ENCODE results near the gene DESI1. TPM values are rescaled to one million over a fixed set of nuclear protein-coding genes. Genes with fewer than 3 reads are reported as not detected.
"Not testable (repeated sequence)": the region's sequence is repeated elsewhere in the genome, so short reads cannot be mapped to it uniquely, and the experiment has no call there.

DESI1 gene
- total RNA-seq, 1 experiment from 2014 or later, result 30.2 TPM

DNA sequence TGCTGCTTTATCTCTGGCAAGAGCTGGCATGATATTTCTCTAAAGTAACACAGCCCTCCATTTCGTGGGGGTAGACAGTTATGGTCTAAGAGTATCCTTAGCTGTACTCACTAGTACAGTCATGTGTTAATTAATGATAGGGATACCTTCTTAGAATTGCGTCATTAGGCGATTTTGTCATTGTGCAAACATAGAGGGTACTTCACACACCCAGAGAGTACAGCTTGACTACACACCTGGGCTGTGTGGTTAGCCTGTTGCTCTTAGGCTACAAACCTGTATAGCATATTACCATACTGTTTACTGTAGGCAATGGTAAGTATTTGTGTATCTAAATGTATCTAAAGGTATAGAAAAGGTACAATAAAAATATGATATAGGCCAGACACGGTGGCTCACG, 17.3 kb upstream of the DESI1 start:
- Histone ChIP-seq H3T11ph (ENCODE audit: low read length) (no peak overlapping the region), H3K56ac (ENCODE audit: insufficient read length, low read depth, low read length) (no peak overlapping the region), H2AFZ (ENCODE audit: low read length) (no peak overlapping the region), H2BK20ac (ENCODE audit: low read depth, low read length, poor library complexity, severe bottlenecking) (no peak overlapping the region), H3K23ac (ENCODE audit: insufficient read length, low read depth, low read length) (no peak overlapping the region), H3K27ac (ENCODE audit: insufficient read length, low read depth, low read length) (no peak overlapping the region), H2BK5ac (ENCODE audit: insufficient read length, low read length) (no peak overlapping the region), H4K20me1 (ENCODE audit: control insufficient read depth, insufficient read depth, insufficient read length) (no peaks in the 10 kb centered on the region), H3K79me2 (ENCODE audit: insufficient read depth, low read length) (peaks cover 3% of the 10 kb centered on the region; the same call in 1 of the 2 replicates), H3K4me2 (ENCODE audit: insufficient read depth, insufficient read length, low read length) (no peak overlapping the region), H2BK15ac (ENCODE audit: low read depth, low read length) (no peak overlapping the region), H3K27me3 (ENCODE audit: insufficient read depth, low read length) (no peaks in the 10 kb centered on the region), H4K91ac (ENCODE audit: insufficient read length, low read depth, low read length) (no peak overlapping the region), H3K9ac (ENCODE audit: extremely low read depth, insufficient read length, low read length) (no peak overlapping the region), H4K8ac (replicated peaks; ENCODE audit: insufficient read length, low read depth, low read length) (no peak overlapping the region), H3K79me1 (ENCODE audit: insufficient read depth, low read depth, low read length, poor library complexity, severe bottlenecking) (peaks cover 2% of the 10 kb centered on the region), H3K14ac (ENCODE audit: insufficient read depth, low read length) (no peak overlapping the region), H3K4me1 (ENCODE audit: insufficient read depth, low read length) (no peaks in the 10 kb centered on the region), H2BK12ac (ENCODE audit: insufficient read length, low read depth, low read length) (no peak overlapping the region), H3K18ac (ENCODE audit: insufficient read length, low read depth, low read length) (no peak overlapping the region), H2AK5ac (ENCODE audit: insufficient read length, low read length) (no peak overlapping the region), H4K5ac (ENCODE audit: insufficient read length, low read depth, low read length) (no peak overlapping the region), H2BK120ac (ENCODE audit: low read depth, low read length, poor library complexity, severe bottlenecking) (no peak overlapping the region), H3K4ac (ENCODE audit: low read depth, low read length) (no peak overlapping the region), H3K9me3 (ENCODE audit: control insufficient read depth, low read depth, low read length) (no peaks in the 10 kb centered on the region), H3K23me2 (ENCODE audit: insufficient read length, low read depth, low read length, poor library complexity, severe bottlenecking) (no peaks in the 10 kb centered on the region)
- H3K36me3 Mint-ChIP-seq (ENCODE audit: insufficient read depth in 1 of 3, low read depth in 3 of 3), result peaks cover 64 to 92% (median 86%) of the 10 kb centered on the region in 3 experiments
- no peaks in the 10 kb centered on the region for H3K9me3 Mint-ChIP-seq
- H3K4me3 Mint-ChIP-seq, result no peak overlapping the region
- no peak for DNase-seq
- TF ChIP-seq, protein P1, sequence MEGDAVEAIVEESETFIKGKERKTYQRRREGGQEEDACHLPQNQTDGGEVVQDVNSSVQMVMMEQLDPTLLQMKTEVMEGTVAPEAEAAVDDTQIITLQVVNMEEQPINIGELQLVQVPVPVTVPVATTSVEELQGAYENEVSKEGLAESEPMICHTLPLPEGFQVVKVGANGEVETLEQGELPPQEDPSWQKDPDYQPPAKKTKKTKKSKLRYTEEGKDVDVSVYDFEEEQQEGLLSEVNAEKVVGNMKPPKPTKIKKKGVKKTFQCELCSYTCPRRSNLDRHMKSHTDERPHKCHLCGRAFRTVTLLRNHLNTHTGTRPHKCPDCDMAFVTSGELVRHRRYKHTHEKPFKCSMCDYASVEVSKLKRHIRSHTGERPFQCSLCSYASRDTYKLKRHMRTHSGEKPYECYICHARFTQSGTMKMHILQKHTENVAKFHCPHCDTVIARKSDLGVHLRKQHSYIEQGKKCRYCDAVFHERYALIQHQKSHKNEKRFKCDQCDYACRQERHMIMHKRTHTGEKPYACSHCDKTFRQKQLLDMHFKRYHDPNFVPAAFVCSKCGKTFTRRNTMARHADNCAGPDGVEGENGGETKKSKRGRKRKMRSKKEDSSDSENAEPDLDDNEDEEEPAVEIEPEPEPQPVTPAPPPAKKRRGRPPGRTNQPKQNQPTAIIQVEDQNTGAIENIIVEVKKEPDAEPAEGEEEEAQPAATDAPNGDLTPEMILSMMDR (conservative IDR thresholded peaks at IDR 0.05), result no peak
- H3K27ac Mint-ChIP-seq, result no peak overlapping the region
- WGBS (ENCODE audit: extremely low coverage, insufficient read length, low lambda C conversion rate), result no CpG with 5 or more reads among the region's 5 CpGs
- no peaks in the 10 kb centered on the region for H3K27me3 Mint-ChIP-seq (ENCODE audit: low read depth)
- no peaks in the 10 kb centered on the region for H3K4me1 Mint-ChIP-seq

DNA sequence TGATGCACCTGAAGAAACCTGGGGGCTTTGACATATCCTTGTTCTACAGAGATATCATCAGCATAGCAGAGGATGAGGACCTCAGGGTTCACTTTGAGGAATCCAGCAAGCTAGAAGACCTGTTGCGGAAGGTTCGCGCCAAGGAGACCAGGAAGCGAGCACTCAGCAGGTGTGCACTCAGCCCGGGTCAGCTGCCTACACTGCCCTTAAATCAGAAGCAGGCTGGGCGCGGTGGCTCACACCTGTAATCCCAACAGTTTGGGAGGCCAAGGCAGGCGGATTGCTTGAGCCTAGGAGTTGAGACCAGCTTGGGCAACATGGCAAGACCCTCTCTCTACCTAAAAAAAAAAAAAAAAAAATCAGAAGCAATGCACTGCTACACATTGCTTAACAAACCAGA, 16.8 kb upstream of the DESI1 start:
- not testable (repeated sequence) for H3K4me2 ChIP-seq (ENCODE audit: insufficient read depth, insufficient read length, low read length); H2BK5ac ChIP-seq (ENCODE audit: insufficient read length, low read length); H3K4me3 Mint-ChIP-seq; H2BK12ac ChIP-seq (ENCODE audit: insufficient read length, low read depth, low read length); H4K91ac ChIP-seq (ENCODE audit: insufficient read length, low read depth, low read length); H3K79me1 ChIP-seq (ENCODE audit: insufficient read depth, low read depth, low read length, poor library complexity, severe bottlenecking); H3K9ac ChIP-seq (ENCODE audit: extremely low read depth, insufficient read length, low read length); H3K23ac ChIP-seq (ENCODE audit: insufficient read length, low read depth, low read length); H3K9me3 ChIP-seq (ENCODE audit: control insufficient read depth, low read depth, low read length); H4K5ac ChIP-seq (ENCODE audit: insufficient read length, low read depth, low read length); H4K20me1 ChIP-seq (ENCODE audit: control insufficient read depth, insufficient read depth, insufficient read length); H3K79me2 ChIP-seq (ENCODE audit: insufficient read depth, low read length); H3K27me3 ChIP-seq (ENCODE audit: insufficient read depth, low read length); H2AK5ac ChIP-seq (ENCODE audit: insufficient read length, low read length); H3K4me1 ChIP-seq (ENCODE audit: insufficient read depth, low read length); H2BK20ac ChIP-seq (ENCODE audit: low read depth, low read length, poor library complexity, severe bottlenecking); H3K27me3 Mint-ChIP-seq (ENCODE audit: low read depth); H3K27ac Mint-ChIP-seq; DNase-seq; H3K18ac ChIP-seq (ENCODE audit: insufficient read length, low read depth, low read length); H3K56ac ChIP-seq (ENCODE audit: insufficient read length, low read depth, low read length); H2AFZ ChIP-seq (ENCODE audit: low read length); H3K9me3 Mint-ChIP-seq; H2BK120ac ChIP-seq (ENCODE audit: low read depth, low read length, poor library complexity, severe bottlenecking); H3K23me2 ChIP-seq (ENCODE audit: insufficient read length, low read depth, low read length, poor library complexity, severe bottlenecking); H3K4ac ChIP-seq (ENCODE audit: low read depth, low read length); H3K27ac ChIP-seq (ENCODE audit: insufficient read length, low read depth, low read length); H3K14ac ChIP-seq (ENCODE audit: insufficient read depth, low read length); H2BK15ac ChIP-seq (ENCODE audit: low read depth, low read length); H3K4me1 Mint-ChIP-seq; H4K8ac ChIP-seq (replicated peaks; ENCODE audit: insufficient read length, low read depth, low read length); H3T11ph ChIP-seq (ENCODE audit: low read length)
- WGBS (ENCODE audit: extremely low coverage, insufficient read length, low lambda C conversion rate), result no CpG with 5 or more reads among the region's 8 CpGs
- peaks cover 61 to 89% (median 85%) of the 10 kb centered on the region in 3 experiments for H3K36me3 Mint-ChIP-seq (ENCODE audit: insufficient read depth in 1 of 3, low read depth in 3 of 3)

All from H9 (cell line).